ENCODE measurements around the gene ATP11A. TPM values are rescaled to one million over a fixed set of nuclear protein-coding genes. Genes with fewer than 3 reads are reported as not detected.

The ATP11A gene
- total RNA-seq, 1 experiment from 2014 or later: 14.4 TPM

- in situ Hi-C loops (cut with HindIII; ENCODE audit: low pct_unique_long_range_greater_than_20kb, low sequenced_read_pairs): no loop called here
- no peak for DNase-seq (ENCODE audit: low read depth, low spot score)
Measured at GRCh38 chr13:112911883-112912282, 222.0 kb downstream of the ATP11A start.

- no peak for DNase-seq (ENCODE audit: low read depth, low spot score)
- in situ Hi-C loops (cut with HindIII; ENCODE audit: low pct_unique_long_range_greater_than_20kb, low sequenced_read_pairs): no loop called here
Measured at GRCh38 chr13:112912726-112913440, 223.0 kb downstream of the ATP11A start.

GRCh38 chr13:112916296-112916695 is 226.5 kb downstream of the ATP11A start:
- no peak for DNase-seq (ENCODE audit: low read depth, low spot score)
- in situ Hi-C loops (cut with HindIII; ENCODE audit: low pct_unique_long_range_greater_than_20kb, low sequenced_read_pairs): no loop called here

- in situ Hi-C loops (cut with HindIII; ENCODE audit: low pct_unique_long_range_greater_than_20kb, low sequenced_read_pairs): no loop called here
- DNase-seq (ENCODE audit: low read depth, low spot score): no peak
Measured at GRCh38 chr13:112917056-112917664, 227.3 kb downstream of the ATP11A start.

GRCh38 chr13:112917737-112918136 is 227.9 kb downstream of the ATP11A start:
- DNase-seq (ENCODE audit: low read depth, low spot score): no peak
- in situ Hi-C loops (cut with HindIII; ENCODE audit: low pct_unique_long_range_greater_than_20kb, low sequenced_read_pairs): no loop called here

GRCh38 chr13:112918266-112918665 is 228.4 kb downstream of the ATP11A start:
- in situ Hi-C loops (cut with HindIII; ENCODE audit: low pct_unique_long_range_greater_than_20kb, low sequenced_read_pairs): no loop called here
- DNase-seq (ENCODE audit: low read depth, low spot score): no peak

- in situ Hi-C loops (cut with HindIII; ENCODE audit: low pct_unique_long_range_greater_than_20kb, low sequenced_read_pairs): no loop called here
- no peak for DNase-seq (ENCODE audit: low read depth, low spot score)
Measured at GRCh38 chr13:112918746-112919145, 228.9 kb downstream of the ATP11A start.

- in situ Hi-C loops (cut with HindIII; ENCODE audit: low pct_unique_long_range_greater_than_20kb, low sequenced_read_pairs): no loop called here
Measured at GRCh38 chr13:112923962-112924361, 234.1 kb downstream of the ATP11A start.

GRCh38 chr13:112924365-112924764 is 234.5 kb downstream of the ATP11A start:
- DNase-seq (ENCODE audit: low read depth, low spot score): no peak
- in situ Hi-C loops (cut with HindIII; ENCODE audit: low pct_unique_long_range_greater_than_20kb, low sequenced_read_pairs): no loop called here

More at GRCh38 chr13:112923962-112924361, 234.1 kb downstream of the ATP11A start:
- no peak for DNase-seq (ENCODE audit: low read depth, low spot score)

- in situ Hi-C loops (cut with HindIII; ENCODE audit: low pct_unique_long_range_greater_than_20kb, low sequenced_read_pairs): no loop called here
- no peak for DNase-seq (ENCODE audit: low read depth, low spot score)
Measured at GRCh38 chr13:112926003-112926402, 236.2 kb downstream of the ATP11A start.

- in situ Hi-C loops (cut with HindIII; ENCODE audit: low pct_unique_long_range_greater_than_20kb, low sequenced_read_pairs): no loop called here
- DNase-seq (ENCODE audit: low read depth, low spot score): no peak
Measured at GRCh38 chr13:112926993-112927392, 237.2 kb downstream of the ATP11A start.

GRCh38 chr13:112928020-112928971 is 238.5 kb downstream of the ATP11A start:
- no peak for DNase-seq (ENCODE audit: low read depth, low spot score)

GRCh38 chr13:112928972-112929782 is 239.3 kb downstream of the ATP11A start:
- in situ Hi-C loops (cut with HindIII; ENCODE audit: low pct_unique_long_range_greater_than_20kb, low sequenced_read_pairs): no loop called here

More at GRCh38 chr13:112928020-112928971, 238.5 kb downstream of the ATP11A start:
- in situ Hi-C loops (cut with HindIII; ENCODE audit: low pct_unique_long_range_greater_than_20kb, low sequenced_read_pairs): no loop called here

GRCh38 chr13:112929783-112930055 is 239.9 kb downstream of the ATP11A start:
- no peak for DNase-seq (ENCODE audit: low read depth, low spot score)
- in situ Hi-C loops (cut with HindIII; ENCODE audit: low pct_unique_long_range_greater_than_20kb, low sequenced_read_pairs): no loop called here

More at GRCh38 chr13:112928972-112929782, 239.3 kb downstream of the ATP11A start:
- DNase-seq (ENCODE audit: low read depth, low spot score): peak; percentile 34

- in situ Hi-C loops (cut with HindIII; ENCODE audit: low pct_unique_long_range_greater_than_20kb, low sequenced_read_pairs): no loop called here
- no peak for DNase-seq (ENCODE audit: low read depth, low spot score)
Measured at GRCh38 chr13:112930192-112930591, 240.4 kb downstream of the ATP11A start.

- in situ Hi-C loops (cut with HindIII; ENCODE audit: low pct_unique_long_range_greater_than_20kb, low sequenced_read_pairs): no loop called here
Measured at GRCh38 chr13:112931028-112931934, 241.4 kb downstream of the ATP11A start.

GRCh38 chr13:112932971-112933370 is 243.1 kb downstream of the ATP11A start:
- in situ Hi-C loops (cut with HindIII; ENCODE audit: low pct_unique_long_range_greater_than_20kb, low sequenced_read_pairs): no loop called here
- DNase-seq (ENCODE audit: low read depth, low spot score): no peak

More at GRCh38 chr13:112931028-112931934, 241.4 kb downstream of the ATP11A start:
- peak; percentile 86 for DNase-seq (ENCODE audit: low read depth, low spot score)
